Fibroblast of peridontal ligament (primary cell): ENCODE measurements around the gene SPSB4.
"Not testable (repeated sequence)": the region's sequence is repeated elsewhere in the genome, so short reads cannot be mapped to it uniquely, and the experiment has no call there.

Experiments
- DNase-seq: peaks from one replicate; pipeline ENCODE4 v3.0.0-alpha.2; 2010; ENCODE audit errors: extremely low read depth

Gene SPSB4

DNA sequence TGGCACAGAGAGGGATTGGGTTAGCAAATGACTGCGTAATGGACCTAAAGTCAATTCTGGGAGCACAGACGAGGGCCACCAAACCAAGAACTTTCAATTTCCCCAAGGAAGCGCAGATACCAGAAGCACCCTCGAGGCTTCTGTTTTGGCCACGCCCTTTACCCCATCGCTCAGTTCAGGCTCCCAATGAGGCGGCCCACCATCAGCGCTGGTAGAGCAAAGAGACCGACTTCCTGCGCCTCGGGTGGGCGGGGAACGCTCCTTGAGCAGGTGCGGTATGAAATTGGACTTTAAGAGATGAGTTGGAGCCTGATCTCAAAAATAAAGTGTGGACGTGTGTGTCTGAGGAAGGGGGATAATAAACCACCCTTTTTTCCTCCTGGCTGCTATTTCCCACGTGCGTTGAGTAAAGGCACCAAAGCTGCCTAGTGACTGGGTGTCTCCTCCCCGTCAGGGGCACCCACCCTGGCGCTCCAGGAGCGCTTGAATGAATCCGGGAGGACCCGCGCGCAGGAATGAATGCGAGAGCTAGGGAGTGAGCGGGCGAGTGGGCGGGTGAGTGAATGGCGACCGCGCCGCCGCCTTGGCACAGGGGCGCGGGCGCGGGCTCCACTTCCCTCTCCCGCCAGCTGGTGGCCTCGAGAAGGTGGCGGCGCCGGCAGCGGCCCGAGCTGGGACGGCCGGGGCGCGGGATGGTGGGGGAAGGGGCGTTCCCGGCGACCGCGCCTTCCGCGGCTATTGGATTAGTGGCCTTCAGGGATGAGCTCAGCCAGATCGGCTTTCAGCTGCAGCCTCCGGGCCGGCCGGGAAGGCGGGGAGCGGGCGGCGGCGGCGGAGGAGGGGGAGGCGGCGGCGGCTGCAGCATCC is at the start of gene SPSB4:
Gene SPSB4, plus strand, starts transcription at position 772 of the 867 bp plus-strand sequence. CDS start 14,758 bp downstream, outside the sequence.
- peak; percentile 24 for DNase-seq

DNA sequence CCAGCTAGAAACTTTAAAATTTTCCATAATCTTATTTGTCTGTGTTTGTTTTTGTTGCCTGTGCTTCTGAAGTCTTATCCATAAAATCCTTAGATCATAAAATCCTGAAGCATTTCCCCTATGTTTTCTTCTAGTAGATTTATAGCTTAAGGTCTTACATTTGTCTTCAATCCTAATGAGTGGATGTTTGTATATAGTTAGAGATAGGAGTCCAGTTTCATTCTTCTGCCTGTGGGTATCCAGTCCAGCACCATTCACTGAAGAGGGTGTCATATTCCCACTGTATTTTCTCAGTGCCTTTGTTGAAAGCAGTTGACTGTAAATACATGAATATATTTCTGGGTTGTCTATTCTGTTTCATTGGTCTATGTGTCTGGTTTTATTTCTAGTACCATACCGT is 44.8 kb upstream of the SPSB4 start:
- DNase-seq, result no peak

DNA sequence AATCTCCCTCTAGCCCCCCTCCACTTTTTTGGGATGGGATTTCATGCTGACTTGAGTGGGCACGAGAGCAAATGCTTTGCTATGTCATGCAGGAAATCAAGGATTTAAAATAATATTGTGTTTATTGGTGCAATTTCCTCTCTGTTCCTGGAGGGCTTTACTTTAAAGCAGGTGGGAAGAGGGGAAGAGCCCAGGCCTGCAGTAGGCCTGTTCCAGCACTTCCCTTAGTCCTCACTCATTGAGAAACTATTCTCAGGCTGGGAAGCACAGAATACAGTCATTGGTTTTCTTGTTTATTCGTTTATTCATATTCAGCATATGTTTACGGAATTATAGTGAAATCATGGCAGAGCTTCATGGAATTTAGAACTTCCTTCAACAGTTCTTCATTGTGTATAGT is 41.7 kb upstream of the SPSB4 start:
- no peak for DNase-seq

DNA sequence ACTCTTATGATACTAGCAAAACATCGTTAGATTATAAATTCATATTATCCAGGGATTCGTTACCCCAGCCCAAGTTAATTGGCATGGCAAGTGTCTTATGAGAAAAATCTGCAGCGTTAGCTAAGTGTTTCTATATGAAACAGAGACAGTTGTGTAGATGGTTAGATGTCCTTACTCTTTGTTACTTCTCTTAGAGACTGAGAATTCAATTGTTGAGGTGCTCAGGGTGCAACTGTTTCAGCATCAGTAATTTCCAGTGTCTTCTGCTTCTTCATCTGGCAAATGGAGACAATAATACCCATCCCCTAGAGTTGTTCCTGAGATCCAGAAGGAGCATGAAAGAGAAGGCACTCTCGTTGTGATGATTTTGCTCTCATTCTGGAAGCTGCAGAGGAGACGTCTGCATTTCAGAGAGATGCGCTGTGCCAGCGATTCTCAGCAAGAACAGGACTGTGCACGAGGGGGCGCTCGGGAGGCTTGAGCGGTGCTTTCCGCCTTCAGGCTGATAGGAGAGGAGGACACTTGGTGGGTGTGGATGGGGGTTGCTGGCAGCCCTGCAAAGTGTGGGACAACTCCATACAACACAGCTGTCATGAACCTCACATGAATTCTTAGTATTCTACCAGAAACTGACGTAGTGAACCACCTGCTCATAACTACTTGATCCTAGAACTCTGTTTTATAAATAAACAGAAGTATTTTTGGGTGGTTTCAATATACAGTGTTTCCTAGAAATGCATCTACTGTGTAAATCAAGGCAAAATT is 39.7 kb upstream of the SPSB4 start:
- DNase-seq, result peak; percentile 41

DNA sequence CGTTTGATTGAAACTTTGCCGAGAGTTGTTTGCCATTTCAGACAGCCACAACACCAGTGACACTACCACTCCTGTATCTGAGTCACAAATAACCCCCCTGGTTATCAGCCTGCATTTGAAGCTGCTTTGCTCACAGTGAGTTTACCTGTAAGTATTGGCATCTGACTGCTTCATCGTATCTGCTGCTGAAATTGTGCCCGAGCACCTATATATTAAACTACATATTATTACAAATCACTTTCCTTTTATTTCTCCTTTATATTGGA is 39.2 kb upstream of the SPSB4 start:
- no peak for DNase-seq

DNA sequence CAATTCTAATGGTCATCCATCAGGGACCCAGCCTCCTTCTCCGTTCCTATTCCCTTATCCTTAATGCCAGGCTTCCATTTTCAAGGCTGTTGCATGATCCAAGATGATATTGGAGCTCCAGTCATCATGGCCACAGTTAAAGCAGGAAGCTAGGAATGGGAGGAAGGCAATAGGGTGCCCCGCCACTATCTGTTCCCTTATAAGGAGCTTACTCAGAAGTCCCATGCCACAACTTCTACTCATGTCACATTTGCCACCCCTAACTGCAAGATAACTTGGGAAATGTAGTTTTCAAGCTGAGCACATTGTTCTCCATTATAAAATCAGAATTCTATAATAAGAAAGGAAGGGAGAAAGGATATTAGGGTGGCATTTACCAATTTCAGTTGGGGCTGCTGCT is 38.6 kb upstream of the SPSB4 start:
- no peak for DNase-seq

DNA sequence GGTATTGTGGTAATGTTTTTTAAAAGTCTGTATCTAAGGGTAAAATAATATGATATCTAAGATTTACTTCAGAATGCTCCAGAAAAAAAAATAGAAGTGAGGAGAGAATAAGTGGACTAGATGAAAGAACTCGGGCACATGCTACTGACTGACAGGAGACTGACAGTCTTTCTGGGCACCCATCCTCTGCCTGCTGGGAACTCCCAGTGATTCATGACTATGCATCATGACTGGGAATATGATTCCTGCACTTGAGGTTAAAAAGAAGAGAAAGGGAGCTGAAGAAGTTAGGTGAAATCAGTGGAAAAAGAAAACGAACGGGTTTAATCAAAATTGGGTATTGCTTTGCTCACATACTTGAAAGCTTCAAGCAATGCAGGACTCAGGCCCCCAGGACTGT is 35.7 kb upstream of the SPSB4 start:
- DNase-seq, result peak; percentile 6

DNA sequence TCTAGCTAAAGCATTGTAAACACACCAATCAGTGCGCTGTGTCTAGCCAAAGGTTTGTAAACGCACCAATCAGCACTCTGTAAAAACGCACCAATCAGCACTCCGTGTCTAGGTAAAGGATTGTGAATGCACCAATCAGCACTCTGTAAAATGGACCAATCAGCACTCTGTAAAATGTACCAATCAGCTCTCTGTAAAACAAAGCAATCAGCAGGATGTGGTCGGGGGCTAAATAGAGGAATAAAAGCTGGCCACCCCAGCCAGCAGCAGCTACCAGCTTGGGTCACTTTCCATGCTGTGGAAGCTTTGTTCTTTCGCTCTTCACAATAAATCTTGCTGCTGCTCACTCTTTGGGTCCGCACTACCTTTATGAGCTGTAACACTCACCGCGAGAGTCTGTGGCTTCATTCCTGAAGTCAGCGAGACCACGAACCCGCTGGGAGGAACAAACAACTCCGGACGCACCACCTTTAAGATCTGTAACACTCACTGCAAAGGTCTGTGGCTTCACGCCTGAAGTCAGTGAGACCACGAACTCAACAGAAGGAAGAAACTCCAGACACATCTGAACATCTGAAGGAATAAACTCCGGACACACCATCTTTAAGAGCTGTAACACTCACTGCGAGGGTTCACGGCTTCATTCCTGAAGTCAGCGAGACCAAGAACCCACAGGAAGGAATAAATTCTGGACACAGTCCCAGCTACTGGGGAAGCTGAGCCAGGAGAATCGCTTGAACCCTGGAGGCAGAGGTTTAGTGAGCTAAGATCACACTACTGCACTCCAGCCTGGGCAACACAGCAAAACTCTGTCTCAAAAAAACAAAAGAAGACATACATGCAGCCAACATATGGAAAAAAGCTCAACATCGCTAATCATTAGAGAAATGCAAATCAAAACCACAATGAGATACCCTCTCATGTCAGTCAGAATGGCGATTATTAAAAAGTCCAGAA is 33.5 kb upstream of the SPSB4 start:
- not testable (repeated sequence) for DNase-seq

DNA sequence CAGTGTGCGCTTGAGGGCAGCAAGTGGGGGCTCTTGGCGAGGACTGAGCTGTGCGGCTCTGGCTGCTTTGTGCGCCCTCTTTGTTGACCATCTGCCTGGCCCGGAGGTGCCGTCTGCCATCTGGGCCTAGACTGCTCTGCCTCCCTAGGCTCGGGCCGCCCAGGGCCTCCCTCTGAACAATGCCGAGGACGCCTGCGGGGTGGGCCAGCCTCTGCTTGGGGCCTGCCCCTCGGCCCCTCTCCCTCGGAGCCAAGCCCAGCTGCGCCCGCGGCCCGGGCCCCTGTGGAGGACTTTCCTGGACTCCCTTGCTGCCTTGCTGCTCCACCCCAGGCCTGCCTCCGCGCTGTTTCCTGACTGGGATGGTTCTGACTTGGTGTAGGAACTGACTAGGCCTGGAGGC is 31.9 kb upstream of the SPSB4 start:
- DNase-seq, result no peak

DNA sequence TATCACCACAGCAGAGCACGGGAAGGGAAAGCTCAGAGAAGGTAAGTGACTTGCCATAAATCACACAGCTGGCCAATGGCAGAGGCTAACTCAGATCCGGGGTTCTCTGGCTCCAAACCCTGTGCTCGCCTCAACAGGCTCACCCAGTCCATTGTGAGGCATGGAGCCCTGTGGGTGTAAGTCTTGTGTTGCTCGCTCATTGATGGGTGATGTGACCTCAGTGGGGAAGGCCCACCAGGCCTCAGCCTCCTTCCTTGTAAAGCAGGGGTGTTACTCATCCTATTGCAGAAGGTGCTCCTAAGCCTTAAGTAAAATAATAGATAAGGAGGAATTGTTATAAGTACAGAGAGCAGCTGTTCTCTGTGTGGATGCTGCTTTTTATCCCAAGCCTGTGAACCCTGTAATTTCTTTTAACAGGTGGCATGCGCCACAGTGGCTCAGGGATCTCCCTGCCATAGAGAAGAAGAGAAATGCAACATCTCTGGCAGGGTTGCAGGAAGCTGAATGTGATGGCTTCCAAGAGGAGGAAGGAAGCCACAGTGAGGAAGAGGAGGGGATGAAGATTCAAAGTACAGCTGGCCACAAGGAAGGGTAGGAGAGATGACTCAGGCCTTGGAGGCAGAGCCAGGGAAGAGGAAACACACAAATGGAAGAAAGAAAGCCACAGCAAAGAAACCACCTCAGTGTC is 30.9 kb upstream of the SPSB4 start:
- no peak for DNase-seq

DNA sequence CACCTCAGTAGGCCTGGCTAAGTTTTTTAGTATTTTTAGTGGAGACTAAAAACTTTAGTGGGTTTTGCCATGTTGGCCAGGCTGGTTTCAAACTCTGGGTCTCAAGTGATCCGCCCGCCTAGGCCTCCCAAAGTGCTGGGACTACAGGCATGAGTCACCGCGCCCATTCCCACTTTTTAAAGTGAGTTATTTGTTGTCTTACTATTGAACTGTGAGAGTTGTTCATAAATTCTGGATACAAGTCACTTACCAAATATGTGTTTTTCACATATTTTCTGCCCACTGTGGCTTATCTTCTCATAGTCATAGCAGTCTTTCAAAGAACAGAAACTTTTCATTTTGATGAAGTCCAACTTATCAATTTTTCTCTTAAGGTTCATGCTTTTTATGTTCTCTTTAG is 29.9 kb upstream of the SPSB4 start:
- DNase-seq, result no peak

DNA sequence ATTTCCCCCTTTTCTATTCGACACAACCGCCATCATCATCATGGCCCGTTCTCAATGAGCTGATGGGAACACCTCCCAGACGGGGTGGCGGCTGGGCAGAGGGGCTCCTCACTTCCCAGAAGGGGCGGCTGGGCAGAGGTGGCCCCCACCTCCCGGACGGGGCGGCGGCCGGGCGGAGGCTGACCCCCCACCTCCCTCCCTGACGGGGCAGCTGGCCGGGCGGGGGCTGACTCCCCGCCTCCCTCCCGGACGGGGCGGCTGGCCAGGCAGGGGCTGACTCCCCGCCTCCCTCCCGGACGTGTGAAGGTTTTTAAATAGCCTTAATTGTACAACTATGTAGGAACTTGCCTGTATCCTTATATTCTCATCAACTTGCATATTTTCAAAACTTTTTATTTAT is 20.9 kb upstream of the SPSB4 start:
- DNase-seq, result no peak

DNA sequence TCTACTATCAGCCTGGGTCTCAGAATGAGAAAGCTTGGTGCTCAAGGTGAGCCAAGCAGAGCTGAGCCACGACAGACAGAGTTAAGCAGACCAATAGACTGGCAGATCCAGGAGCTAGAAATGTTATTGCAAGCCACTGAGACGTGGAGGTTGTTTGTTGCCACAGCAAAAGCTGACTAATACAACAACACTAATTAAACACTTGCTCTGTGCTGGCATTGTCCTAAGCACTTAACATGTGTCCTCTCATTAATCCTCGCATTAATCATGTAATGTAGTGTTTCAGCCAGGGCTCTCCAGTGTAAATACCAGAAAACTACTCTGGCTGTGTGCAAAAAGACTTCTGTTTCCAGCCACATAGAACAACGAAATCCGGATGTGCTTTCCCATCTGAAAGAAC is 11.6 kb upstream of the SPSB4 start:
- DNase-seq, result no peak

DNA sequence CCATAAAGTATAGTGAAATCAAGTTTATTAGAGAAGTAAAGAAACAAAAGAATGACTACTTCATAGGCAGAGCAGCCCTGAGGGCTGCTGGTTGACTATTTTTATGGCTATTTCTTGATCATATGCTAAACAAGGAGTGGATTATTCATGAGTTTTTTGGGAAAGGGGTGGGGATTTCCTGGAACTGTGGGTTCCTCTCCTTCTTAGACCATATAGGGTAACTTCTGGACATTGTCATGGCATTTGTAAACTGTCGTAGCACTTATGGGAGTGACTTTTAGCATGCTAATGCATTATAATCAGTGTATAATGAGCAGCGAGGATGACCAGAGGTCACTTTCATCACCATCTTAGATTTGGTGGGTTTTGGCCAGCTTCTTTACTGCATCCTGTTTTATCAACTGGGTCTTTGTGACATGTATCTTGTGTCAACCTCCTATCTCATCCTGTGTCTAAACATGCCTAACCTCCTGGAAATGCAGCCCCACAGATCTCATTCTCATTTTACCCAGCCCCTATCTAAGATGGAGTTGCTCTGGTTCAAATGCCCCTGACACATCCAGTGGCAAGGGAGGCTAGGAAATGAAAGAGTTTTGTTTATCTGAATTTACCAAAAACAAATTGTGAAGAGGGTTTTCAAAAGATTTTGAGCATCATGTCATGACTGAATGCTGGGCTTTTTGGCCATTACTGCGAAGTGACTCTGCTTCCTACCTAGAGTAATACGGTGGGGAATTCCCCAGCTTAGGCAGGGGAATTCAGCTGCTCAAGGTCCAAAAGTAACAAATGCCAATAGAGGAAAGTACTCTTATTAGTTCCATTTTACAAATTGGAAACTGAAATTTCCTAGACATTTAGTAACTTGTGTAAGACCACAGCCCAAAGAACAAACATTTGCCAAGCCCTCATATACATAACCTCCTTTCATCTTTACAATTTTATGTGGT is 6.2 kb upstream of the SPSB4 start:
- no peak for DNase-seq

DNA sequence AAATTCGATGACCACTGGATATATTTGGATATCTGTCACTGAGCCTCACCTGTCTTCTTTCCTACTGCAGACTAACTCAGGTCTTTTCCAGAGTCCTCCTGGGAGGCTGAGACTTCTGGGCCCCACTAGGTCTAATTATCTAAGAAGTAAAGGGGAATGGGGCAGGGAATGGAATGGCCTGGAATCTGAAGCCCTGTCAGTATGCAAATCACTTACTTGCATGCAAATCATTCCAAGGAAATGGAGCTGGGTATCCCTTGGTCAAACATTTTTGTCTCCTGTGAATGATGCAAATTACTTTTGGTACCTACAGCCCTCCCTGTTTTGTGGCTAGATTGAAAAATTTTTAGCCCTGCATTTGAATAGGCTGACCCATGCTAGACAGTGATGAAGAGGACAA is 5.3 kb upstream of the SPSB4 start:
- DNase-seq, result no peak

DNA sequence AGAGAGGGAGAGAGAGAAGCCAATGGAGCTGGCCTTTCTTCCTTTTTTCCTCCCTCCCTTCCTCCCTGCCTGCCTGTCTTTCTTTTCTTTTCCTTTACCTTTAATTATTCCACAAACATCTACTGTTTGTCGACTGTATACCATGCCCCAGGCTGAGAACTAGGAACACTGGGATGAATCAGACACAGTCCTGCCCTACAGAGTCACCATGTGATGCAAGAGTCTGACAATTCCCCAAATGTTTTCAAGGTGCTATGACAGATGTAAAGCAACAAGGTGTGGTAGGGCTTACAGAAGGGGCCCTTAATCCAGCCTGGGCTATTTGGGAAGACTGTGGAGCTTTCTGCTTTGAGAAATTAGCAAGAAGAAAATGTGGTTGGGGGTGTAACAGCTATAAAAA is 4.0 kb upstream of the SPSB4 start:
- DNase-seq, result no peak

DNA sequence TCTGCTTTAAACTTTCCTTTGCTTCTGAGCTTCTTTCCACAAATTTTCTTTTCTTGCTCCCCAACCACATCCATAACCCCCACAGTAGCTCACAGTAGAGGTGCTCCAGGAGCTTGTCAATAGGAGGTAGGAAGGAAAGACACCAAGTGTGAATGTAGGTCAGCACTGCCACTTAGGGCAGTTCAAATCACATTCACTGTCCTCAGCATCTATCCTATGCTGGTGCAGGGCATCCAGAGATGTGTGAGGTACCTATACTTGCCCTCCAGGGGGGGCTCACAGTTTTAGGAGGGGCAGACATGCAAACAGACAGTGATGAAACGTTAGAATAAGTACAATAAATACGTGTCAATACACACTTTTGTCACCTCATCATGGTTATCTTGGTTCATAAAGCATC is 1.5 kb upstream of the SPSB4 start:
- DNase-seq, result no peak

DNA sequence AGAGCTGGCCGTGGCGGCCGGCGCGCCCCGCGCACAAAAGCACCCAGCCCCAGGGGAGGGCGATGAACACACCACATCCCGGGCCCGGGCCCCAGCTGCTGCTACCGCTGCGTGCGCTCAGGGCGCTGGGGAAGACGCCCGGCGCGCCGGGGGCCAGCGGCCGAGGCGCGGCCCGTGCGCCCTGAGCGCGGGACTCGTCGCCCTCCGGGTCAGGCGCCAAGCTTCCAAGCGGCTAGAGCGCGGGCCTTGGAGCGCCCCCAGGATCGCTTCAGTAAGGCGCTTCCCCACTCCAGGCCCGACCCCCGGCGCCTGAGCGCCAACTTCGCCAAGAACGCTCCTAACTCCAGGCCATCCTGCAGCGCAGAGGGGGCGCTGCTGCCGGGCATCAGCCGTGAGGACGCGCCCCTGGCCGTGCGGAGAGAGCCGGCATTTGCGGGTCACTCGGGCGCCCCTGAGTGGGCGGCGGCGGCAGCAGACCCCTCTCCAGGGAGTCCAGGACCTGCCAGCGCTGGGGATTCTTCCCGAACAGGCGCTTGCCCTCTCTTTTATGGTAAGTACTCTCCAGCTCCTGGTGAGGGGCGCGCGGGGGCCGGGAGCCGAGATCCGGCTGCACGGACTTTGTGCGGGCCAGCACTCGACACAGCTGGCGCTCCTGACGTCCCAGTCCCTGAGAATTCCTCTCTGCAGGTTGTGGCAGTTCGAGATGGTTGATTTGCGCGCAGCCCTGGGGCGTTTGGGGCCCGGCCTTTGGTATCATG is 475 bp downstream of the SPSB4 start:
- peak; percentile 10 for DNase-seq

DNA sequence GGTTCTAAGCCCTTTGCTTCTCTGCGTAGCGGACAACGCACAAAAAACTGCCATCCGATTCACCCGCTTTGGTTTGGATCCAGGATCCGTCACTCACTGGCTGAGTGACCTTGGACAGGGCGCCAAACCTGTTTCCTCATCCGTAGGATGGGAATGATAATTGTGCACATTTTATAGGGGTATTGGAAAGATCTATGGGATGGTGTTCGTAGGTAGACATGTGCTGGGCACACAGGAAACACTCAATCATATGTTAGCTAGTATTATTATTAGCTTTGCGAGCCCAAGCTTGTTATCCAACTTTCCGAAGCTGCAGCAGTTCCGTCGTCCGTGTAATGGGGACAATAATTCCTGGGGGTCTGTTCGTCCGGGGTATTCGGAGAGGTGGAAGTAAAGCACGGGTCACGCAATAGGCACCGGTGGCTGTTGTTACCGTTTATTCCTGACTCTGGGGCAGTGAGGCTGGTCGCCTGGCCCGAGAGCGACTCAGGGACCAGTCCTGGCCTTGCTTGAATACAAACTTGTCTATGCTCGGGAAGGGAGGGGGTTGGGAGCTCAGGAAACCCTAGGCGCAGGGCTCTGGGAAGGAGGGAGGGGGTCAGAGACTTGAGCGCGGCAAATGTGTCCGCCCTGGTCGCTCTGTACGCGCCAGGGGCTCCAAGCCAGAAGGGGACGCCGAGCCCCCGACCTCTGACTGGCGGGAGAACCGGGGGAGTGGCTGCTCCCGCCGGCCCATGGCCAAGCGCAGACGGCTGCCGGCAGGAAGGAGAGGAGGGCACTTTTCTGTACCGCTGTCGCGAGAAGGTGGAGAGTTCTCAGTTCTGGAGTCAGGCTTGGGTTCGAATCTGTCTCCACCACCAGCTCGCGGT is 1.3 kb downstream of the SPSB4 start:
- DNase-seq, result no peak
